AG10803 (cell line): Measurements from ENCODE around the gene IRF5.

Experiments used
- DNase-seq: peaks from one replicate; pipeline ENCODE4 v3.0.0; 2010; ENCODE audit warnings: low read depth
- H3K4me3 ChIP-seq: 2 replicates; pipeline ENCODE4 v1.5.1; 2011; ENCODE audit warnings: mild to moderate bottlenecking, low read length, control low read depth
- CTCF ChIP-seq: conservative IDR thresholded peaks from 2 replicates; pipeline ENCODE4 v1.5.1; 2011; ENCODE audit warnings: mild to moderate bottlenecking, low read length, control low read depth, inconsistent platforms

Gene IRF5

DNA sequence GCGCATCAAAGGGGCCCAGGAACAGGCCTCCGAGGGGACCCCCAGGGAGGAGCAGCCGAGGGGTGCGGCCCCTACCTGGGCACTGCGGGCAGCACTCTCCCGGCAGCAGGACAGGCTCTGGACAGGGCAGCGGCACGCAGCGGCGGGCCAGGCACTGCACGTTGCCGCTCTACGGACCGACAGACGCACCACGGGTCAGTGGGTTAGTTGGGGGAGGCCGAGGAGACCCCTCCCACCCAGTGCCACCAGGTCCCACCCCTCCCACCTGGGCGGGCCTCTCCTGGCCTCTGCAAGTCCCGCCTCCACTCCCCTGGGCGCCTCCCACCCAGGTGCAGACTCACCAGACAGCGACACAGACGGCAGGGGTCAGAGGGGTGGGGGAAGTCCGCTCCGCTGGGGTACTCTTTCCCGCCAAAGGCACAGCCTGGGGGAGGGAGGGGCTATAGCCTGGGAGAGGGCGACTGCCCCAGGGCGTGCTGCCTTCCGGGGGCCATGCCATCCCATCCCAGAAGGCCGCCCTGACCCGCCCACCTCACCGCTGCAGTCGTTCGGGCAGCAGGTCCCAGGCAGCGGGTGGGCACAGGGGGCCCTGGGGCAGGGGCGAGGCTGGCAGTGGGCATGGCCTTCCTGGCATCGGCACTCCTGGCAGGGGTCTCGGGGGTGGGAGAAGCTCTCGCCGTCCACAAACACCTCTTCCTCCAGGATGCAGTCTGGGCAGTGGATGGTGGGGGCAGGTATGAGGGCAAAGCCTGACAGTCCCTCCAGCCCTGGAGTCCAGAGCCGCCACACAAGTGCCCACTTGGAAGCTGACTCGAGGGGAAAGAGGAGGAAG is 46.4 kb upstream of the IRF5 start:
- no peak for TF ChIP-seq CTCF
- H3K4me3 ChIP-seq, result no peak overlapping the region
- DNase-seq, result no peak

DNA sequence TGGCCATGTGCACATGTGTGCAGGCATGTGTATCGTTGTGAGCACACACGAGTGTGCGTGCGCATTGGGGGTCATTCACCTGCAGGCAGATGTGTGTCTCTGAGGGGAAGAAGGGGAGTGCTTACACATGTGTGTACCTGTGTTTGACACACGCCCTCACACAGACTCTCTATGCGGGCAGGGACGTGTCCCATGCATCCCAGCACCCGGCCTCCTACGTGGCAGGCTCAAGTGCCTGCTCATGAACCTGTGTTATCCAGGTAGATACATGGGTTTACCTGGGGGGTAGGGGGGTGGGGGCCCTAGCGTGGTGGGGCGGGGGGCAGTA is 45.8 kb upstream of the IRF5 start:
- DNase-seq, result no peak
- no peak overlapping the region for H3K4me3 ChIP-seq
- TF ChIP-seq CTCF, result no peak

DNA sequence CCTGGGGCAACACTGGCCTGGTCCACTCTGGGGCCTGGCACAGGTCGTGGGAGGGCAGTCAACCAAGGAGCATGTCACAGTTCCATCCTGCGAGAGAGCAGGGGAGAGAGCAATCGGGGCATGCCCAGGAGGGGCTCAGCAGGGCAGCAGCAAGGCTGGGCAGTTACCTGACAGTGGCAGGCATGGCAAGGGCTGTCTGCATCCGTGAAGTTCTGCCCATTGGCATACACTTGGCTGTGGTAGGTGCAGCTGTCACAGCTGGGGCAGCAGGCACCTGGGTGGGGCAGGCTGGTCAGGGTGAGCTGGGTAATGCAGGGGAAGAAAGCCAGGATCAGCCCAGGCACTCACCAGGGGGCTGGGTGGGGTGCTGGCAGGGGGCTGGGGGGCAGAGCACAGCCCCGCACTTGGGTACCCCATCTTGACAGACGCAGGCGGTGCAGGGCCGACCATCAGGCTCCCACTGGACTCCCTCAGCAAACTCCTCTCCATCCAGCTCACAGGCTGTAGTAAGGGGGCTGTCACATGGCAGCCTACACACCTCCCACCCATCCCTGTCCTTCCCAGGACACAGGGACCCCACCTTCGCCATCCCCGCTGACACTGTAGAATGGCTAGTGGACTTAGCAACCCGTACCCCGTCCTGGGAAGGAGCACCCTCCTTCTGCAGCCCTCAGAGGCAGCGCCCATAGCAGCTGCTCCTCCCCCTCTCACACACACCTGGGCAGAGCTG is 45.0 kb upstream of the IRF5 start:
- no peak overlapping the region for H3K4me3 ChIP-seq
- TF ChIP-seq CTCF, result no peak
- no peak for DNase-seq

DNA sequence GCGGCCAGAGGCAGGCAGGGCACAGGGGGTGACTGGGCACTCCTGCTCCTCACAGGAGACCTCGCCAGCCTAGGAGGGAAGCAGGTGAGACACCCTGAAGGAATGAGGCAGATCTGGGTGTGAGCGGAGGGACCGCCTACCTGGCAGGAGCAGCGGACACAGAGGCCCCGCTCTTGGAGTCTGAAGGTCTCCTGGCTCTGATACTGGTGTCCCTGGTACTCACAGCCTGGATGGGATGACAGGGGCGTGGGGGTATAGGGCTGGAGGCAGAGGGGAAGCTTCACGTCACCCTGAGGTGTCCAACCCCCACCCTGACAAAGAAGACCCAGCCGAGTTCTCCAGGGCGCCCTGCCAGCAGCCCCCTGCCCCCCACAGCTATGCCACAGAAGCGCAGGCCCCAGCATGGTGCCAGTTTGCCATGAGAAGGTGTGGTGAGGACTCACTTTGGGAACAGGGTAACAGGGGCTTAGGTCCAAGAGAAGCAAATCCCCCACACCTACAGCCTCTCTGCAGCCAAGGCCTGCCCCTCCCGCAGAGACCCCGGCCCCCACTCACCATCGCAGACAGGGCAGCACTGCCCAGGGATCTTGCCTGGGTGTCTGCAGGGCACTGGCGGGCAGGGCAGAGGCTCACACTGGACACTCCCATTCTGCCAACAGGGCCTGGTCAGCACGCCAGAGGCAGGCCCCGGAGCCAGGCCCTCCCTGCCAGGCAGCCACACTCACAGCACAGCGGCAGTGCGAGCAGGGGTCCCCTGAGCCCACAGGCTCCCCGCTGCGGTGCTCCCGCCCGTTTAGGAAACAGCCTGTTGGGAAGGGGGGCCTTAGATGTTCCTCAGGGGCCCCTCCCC is 44.3 kb upstream of the IRF5 start:
- no peak overlapping the region for H3K4me3 ChIP-seq
- TF ChIP-seq CTCF, result no peak

DNA sequence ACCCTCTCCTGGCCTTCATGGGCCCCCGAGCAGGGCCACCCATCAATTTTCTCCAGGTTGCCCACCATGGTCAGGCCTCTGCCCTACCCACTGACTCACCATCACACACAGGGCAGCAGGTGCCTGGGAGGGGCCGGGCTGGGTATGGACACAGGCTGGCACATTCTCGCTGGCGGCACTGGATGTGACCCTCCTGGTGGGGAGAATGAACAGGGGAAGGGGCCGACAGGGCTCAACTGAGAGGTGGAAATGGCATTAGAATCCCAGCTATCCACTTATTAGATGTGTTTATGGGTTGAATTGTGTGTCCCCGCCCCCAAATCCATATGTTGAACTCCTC is 43.7 kb upstream of the IRF5 start:
- no peak for TF ChIP-seq CTCF

More for the DNA sequence above, 44.3 kb upstream of the IRF5 start:
- DNase-seq, result no peak

DNA sequence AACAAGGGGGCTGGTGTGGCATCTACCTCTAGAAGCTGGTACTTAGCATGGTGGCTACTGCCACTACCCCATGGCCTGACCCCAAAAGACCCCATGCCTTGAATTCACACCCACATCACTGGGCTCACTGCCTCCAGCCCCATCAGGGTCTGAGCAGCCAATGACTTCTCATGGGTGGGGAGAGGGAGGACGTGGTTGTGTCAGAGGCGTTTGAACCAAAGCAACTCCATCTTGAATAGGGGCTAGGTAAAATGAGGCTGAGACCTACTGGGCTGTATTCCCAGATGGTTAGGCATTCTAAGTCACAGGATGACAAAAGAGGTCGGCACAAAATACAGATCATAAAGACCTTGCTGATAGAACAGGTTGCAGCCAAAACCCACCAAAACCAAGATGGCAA is 42.4 kb upstream of the IRF5 start:
- H3K4me3 ChIP-seq, result no peak overlapping the region
- no peak for TF ChIP-seq CTCF
- no peak for DNase-seq

More for the DNA sequence above, 43.7 kb upstream of the IRF5 start:
- H3K4me3 ChIP-seq, result no peak overlapping the region
- DNase-seq, result no peak
